ENCODE data around the gene U2AF2. TPM values are rescaled to one million over a fixed set of nuclear protein-coding genes. Genes with fewer than 3 reads are reported as not detected.
A peak's percentile ranks its signal among the peaks of the same experiment; 100 is the strongest.

The U2AF2 gene
- total and polyA plus RNA-seq, 2 experiments from 2014 or later = 73.1 to 233 TPM

GRCh38 chr19:55654323-55654867 is 440 bp upstream of the U2AF2 start:
- H4K20me1 ChIP-seq (replicated peaks; ENCODE audit: insufficient read depth) = peaks cover 32% of the 10 kb centered on the region
- H3K4me1 ChIP-seq (ENCODE audit: insufficient read depth) = peaks cover 27% of the 10 kb centered on the region
- H3F3A ChIP-seq (replicated peaks; ENCODE audit: low read depth) = peaks cover 17% of the 10 kb centered on the region
- H3K4me3 ChIP-seq = peak overlapping the region; percentile 100
- H3K36me3 ChIP-seq (ENCODE audit: insufficient read depth) = no peaks in the 10 kb centered on the region
- Mint-ChIP-seq H3K36me3 (ENCODE audit: low read depth) (peaks cover 33% of the 10 kb centered on the region), H3K4me3 (peak overlapping the region; percentile 92), H3K27ac (peak overlapping the region; percentile 99), H3K27me3 (ENCODE audit: insufficient read depth, low read depth, poor library complexity) (peaks cover 34% of the 10 kb centered on the region), H3K9me3 (no peaks in the 10 kb centered on the region; the same call in 2 of the 3 replicates), H3K4me1 (peaks cover 46% of the 10 kb centered on the region)
- H3K79me2 ChIP-seq (replicated peaks; ENCODE audit: insufficient read depth) = peaks cover 41% of the 10 kb centered on the region
- H2AFZ ChIP-seq = no peak overlapping the region
- H3K9me2 ChIP-seq (ENCODE audit: insufficient read depth) = no peaks in the 10 kb centered on the region
- DNase-seq (ENCODE audit: low spot score) (peak; percentile 100), ATAC-seq (peak; percentile 60)
- H3K27ac ChIP-seq (ENCODE audit: low read depth) = peak overlapping the region; percentile 87
- H3K4me2 ChIP-seq = peak overlapping the region; percentile 73
- no peaks in the 10 kb centered on the region for H3K27me3 ChIP-seq (ENCODE audit: insufficient read depth)
- no peak for TF ChIP-seq STAT1 (IDR thresholded peaks at IDR 0.05; ENCODE audit: unreplicated experiment)
- TF ChIP-seq ZNF331 (CRISPR knock-in tag; IDR thresholded peaks at IDR 0.05; ENCODE audit: low read depth) = no peak
- no peak for TF ChIP-seq POLR2AphosphoS5 (IDR thresholded peaks at IDR 0.05; ENCODE audit: low read depth)
- TF ChIP-seq REST (IDR thresholded peaks at IDR 0.05; ENCODE audit: unreplicated experiment) = no peak
- TF ChIP-seq ZNF462 (CRISPR knock-in tag; IDR thresholded peaks at IDR 0.05) = no peak
- no peak for TF ChIP-seq EZH2 (IDR thresholded peaks at IDR 0.05; ENCODE audit: low read depth, unreplicated experiment)
- TF ChIP-seq ETS1 (IDR thresholded peaks at IDR 0.05) = no peak
- TF ChIP-seq CTCF (conservative IDR thresholded peaks at IDR 0.05; ENCODE audit: low read depth in 2 of 2) = no peak
- no peak for TF ChIP-seq EZH2phosphoT487 (IDR thresholded peaks at IDR 0.05; ENCODE audit: unreplicated experiment)
- no peak for TF ChIP-seq ZNF114 (CRISPR knock-in tag; IDR thresholded peaks at IDR 0.05)
- no peak for TF ChIP-seq JUNB (IDR thresholded peaks at IDR 0.05; ENCODE audit: unreplicated experiment)

Measured in GM23338 (cell line).